IMR-90 (cell line): ENCODE measurements around the gene ZNF639.

Source experiments
- ELK1 ChIP-seq: fragments of 150-350 bp; IDR thresholded peaks from 2 replicates; pipeline ENCODE4 v1.6.1; 2016; ENCODE audit warnings: low read depth, mild to moderate bottlenecking, low read length, moderate library complexity, borderline replicate concordance
- MAZ ChIP-seq: IDR thresholded peaks from 2 replicates; pipeline ENCODE4 v1.6.1; 2012; ENCODE audit warnings: low read depth, mild to moderate bottlenecking, low read length, improper control_type of control experiment, moderate library complexity, borderline replicate concordance
- MXI1 ChIP-seq: IDR thresholded peaks from 2 replicates; pipeline ENCODE4 v1.6.1; 2012; ENCODE audit warnings: low read depth, mild to moderate bottlenecking, low read length, moderate library complexity, borderline replicate concordance
- POLR2A ChIP-seq: IDR thresholded peaks from 2 replicates; pipeline ENCODE4 v1.6.1; 2012; ENCODE audit warnings: mild to moderate bottlenecking, low read depth, low read length
- RFX5 ChIP-seq: IDR thresholded peaks from 2 replicates; pipeline ENCODE4 v1.8.0; 2012; ENCODE audit warnings: low read depth, mild to moderate bottlenecking, low read length, moderate library complexity
- TF ChIP-seq, protein P1 (sequence below): conservative IDR thresholded peaks from 2 replicates; pipeline ENCODE4 v1.5.1; 2012; ENCODE audit warnings: mild to moderate bottlenecking, low read depth, low read length, improper control_type of control experiment

DNA sequence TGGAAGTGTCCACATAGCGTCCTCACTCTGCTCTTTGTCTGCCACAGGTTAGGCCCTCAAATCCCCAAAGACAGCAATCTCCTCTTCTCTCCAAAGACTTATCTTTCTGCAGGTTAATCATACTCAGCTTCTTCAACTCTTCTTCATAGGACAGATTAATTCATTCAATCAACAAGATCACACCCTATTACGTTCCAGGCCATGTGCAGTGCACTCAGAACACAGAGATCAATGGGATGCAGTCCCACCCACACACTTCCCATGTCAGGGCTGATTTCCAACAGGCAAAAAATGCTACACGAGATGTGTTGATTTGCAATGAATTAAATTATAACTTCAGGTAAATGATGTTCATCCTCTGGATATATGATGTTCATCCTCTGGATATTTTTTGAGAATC is 33.5 kb upstream of the ZNF639 start:
- TF ChIP-seq ELK1 (no peak), POLR2A (no peak), MXI1 (no peak), RFX5 (no peak), MAZ (no peak)
- TF ChIP-seq, protein P1, sequence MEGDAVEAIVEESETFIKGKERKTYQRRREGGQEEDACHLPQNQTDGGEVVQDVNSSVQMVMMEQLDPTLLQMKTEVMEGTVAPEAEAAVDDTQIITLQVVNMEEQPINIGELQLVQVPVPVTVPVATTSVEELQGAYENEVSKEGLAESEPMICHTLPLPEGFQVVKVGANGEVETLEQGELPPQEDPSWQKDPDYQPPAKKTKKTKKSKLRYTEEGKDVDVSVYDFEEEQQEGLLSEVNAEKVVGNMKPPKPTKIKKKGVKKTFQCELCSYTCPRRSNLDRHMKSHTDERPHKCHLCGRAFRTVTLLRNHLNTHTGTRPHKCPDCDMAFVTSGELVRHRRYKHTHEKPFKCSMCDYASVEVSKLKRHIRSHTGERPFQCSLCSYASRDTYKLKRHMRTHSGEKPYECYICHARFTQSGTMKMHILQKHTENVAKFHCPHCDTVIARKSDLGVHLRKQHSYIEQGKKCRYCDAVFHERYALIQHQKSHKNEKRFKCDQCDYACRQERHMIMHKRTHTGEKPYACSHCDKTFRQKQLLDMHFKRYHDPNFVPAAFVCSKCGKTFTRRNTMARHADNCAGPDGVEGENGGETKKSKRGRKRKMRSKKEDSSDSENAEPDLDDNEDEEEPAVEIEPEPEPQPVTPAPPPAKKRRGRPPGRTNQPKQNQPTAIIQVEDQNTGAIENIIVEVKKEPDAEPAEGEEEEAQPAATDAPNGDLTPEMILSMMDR: no peak
